ENCODE data around the gene FAM185A.
"Not testable (repeated sequence)": the region's sequence is repeated elsewhere in the genome, so short reads cannot be mapped to it uniquely, and the experiment has no call there.

The FAM185A gene

GRCh38 chr7:102833343-102833742 is 84.5 kb downstream of the FAM185A start:
- no peak for DNase-seq

GRCh38 chr7:102834466-102834865 is 85.7 kb downstream of the FAM185A start:
- no peak for DNase-seq

DNA sequence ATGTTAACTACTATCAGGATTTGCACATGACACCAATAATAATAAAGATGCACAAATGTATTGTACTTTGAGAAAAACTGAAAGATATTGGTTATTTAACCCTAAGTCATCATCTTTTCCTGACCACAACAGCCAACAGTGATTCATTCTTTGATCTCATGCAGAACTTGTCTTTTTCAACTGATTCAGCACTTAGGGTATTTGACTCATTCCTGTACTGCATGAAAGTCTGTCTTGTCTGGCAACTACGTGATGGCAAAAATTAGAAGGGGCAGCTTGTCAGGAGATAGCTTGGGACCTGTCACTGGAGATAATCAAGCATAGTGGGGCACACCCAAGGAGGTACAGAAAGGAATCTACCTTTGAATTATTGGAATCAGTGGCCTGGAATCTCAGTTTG is 86.2 kb downstream of the FAM185A start:
- DNase-seq: no peak

GRCh38 chr7:102836191-102836919 is 87.6 kb downstream of the FAM185A start:
- no peak for DNase-seq

DNA sequence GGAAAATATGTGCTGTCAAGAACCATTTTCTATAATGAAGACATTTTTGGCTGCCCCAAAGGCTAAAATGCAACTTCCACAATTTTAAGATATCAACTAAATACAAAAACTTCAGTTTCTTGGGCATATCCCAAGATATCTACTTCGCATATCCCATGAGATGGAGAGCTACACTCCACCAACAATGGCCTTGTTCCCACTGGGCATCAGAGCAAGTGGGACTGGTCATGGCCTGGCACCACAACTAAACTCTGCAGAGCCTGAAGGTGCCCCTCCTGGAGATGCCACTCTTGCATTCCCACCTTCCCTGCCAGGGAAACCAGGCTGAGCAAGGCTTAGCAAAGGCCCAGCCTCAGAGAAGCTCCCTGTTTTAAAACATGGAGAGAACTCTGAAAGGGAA is 88.2 kb downstream of the FAM185A start:
- DNase-seq: no peak

DNA sequence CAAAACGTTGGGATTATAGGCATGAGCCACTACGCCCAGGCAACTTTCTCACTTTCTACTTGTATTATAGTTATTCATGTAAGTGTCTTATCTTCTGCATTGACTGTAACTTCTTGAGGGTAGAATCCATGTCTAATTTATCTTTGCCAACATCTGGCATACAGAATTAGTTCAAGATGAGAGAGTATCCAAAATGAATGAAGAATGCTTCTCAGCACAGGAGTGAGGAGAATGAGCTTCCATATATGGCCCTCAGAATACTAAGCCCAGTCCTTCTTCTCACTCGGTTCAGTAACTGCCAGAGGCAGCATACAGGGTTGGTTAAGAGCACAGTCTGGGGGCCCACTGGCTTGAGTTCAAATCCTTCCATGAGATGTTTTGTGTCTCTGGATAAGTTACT is 89.0 kb downstream of the FAM185A start:
- DNase-seq: no peak

DNA sequence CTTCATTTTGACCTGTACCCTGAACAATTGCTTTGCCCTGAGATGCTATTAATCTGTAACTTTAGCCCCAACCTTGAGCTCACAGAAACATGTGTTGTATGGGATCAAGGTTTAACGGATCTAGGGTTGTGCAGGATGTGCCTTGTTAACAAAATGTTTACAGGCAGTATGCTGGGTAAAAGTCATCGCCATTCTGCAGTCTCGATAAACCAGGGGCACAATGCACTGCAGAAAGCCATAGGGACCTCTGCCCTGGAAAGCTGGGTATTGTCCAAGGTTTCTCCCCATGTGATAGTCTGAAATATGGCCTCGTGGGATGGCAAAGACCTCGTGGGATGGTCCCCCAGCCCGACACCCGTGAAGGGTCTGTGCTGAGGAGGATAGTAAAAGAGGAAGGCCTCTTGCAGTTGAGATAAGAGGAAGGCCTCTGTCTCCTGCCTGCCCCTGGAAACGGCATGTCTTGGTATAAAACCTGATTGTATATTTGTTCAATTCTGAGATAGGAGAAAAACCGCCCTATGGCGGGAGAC is 89.8 kb downstream of the FAM185A start:
- not testable (repeated sequence) for DNase-seq

GRCh38 chr7:102840404-102840803 is 91.6 kb downstream of the FAM185A start:
- no peak for DNase-seq

DNA sequence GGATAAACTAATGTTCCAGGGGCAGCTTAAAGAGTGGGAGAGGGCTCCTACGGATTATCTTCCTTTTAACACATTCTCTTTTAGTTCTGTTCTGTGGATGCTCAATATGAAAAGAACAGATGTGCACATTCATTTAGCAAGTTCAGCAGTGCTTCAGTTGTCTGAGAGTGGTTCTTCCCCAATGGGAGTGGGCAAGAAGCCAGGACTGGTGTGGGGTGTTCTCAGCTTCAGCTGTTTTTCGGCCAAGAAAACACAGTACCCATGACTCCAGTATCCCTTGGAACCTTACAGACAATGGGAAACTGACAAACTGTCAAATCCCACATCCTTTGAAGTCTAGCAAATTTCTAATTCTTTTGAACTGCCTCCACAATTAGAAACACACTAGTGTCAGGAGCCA is 92.5 kb downstream of the FAM185A start:
- DNase-seq: no peak

- DNase-seq: no peak
These were observed 93.5 kb downstream of the FAM185A start for GRCh38 chr7:102842284-102842683.

- DNase-seq: no peak
These were observed 95.1 kb downstream of the FAM185A start for GRCh38 chr7:102843850-102844249.

GRCh38 chr7:102845346-102845745 is 96.5 kb downstream of the FAM185A start:
- DNase-seq: no peak

DNA sequence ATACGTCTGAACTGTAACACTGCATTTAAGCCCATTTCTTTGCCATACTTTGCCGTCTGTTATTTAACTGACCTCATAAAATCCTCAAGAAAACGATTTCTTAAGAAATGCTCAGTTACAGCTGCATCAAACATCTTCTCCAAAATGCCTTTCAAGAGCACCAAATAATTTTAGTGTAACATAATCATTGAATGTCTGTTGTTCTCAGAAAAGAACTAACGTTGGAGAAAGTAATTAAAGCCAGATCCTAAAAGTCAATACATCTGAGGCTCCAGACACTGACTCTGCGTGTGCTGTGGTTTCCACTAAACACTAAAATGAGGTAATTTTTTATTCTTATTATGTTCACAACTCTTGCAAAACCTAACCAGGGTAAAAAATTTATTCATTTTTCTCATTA is 100.3 kb downstream of the FAM185A start:
- DNase-seq: no peak

DNA sequence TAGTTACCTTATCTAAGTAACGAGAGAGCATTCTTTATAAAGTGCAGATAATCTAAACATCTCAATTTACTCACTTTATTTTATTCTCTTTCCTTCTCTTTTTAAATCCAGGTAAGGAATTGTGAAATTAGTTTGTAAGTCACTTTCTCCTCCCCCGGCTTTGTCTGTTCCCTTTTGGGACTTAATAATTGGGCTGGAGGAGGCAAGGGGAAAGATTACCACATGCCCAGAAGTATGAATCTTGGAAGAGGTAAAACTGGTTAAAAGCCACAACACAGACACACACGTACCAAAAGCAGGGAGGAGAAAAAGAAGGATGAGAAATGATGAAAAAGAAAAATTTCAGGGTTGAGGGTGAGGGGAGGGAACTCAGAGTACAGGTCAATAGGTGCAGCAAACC is 100.7 kb downstream of the FAM185A start:
- DNase-seq: no peak

DNA sequence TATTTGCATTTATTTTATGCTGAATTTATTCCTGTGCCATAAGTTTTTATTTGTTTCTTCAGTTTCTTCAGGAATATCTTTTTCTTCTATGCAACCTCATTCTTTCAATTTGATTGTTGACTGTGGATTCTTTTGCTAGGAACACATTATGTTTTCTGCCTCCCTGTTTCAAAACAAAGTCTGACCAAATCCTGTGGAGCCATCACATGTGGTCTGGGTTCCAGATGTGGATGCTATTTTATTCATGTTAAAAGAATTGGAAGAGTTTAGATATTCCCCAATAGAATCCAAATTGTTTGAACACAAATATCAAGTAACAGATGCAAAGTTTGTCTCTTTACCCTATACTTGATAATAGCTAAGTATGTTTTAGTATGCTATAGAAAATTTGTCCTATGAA is 107.2 kb downstream of the FAM185A start:
- DNase-seq: no peak

All from NCI-H1417 (cell line).